ENCODE results near the gene COMTD1.

DNA sequence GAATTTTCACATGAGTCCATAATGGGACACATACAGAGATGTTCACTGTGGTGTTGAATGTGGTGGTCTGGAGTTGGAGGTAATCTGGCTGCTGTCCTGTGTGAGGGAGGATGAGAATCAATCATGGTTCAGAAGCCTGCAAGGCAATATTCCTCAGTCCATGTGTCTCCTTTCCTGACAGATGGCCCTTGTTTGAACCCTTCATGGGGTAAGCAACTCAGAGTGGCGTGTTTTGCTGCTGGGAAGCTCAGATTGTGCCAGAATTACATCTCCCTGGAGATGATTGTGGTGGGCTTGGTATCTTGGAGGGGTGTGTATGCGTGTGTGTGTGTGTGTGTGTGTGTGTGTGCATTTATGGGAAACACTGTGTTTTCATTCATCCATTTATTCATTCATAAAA lies 44.5 kb upstream of the COMTD1 start:
- TF ChIP-seq, protein P1, sequence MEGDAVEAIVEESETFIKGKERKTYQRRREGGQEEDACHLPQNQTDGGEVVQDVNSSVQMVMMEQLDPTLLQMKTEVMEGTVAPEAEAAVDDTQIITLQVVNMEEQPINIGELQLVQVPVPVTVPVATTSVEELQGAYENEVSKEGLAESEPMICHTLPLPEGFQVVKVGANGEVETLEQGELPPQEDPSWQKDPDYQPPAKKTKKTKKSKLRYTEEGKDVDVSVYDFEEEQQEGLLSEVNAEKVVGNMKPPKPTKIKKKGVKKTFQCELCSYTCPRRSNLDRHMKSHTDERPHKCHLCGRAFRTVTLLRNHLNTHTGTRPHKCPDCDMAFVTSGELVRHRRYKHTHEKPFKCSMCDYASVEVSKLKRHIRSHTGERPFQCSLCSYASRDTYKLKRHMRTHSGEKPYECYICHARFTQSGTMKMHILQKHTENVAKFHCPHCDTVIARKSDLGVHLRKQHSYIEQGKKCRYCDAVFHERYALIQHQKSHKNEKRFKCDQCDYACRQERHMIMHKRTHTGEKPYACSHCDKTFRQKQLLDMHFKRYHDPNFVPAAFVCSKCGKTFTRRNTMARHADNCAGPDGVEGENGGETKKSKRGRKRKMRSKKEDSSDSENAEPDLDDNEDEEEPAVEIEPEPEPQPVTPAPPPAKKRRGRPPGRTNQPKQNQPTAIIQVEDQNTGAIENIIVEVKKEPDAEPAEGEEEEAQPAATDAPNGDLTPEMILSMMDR (IDR thresholded peaks at IDR 0.05; ENCODE audit: insufficient read depth, low read length, poor library complexity, severe bottlenecking): no peak
- TF ChIP-seq EZH2phosphoT487 (conservative IDR thresholded peaks at IDR 0.05; ENCODE audit: low read length): no peak

All from SU-DHL-6 (cell line).